ENCODE results near the gene CENPH. TPM values are rescaled to one million over a fixed set of nuclear protein-coding genes. Genes with fewer than 3 reads are reported as not detected.
"Not testable (repeated sequence)": the region's sequence is repeated elsewhere in the genome, so short reads cannot be mapped to it uniquely, and the experiment has no call there.

CENPH gene
- 11.4 TPM for total RNA-seq
- 10 to 100 TPM; 11.6 to 16.2 (median 13.1) TPM for polyA plus RNA-seq (ENCODE audit: insufficient read depth in 1 of 8, insufficient read length in 8 of 8, low replicate concordance in 1 of 8)
- long read RNA-seq, donor 1, partial matches to known transcripts, result 0 of 2 reads
- long read RNA-seq, donor 1, other reads (novel, unspliced or antisense), result 0 of 2 reads
- long read RNA-seq, donor 2, partial matches to known transcripts, result 0 of 1 reads
- long read RNA-seq, donor 2, other reads (novel, unspliced or antisense), result 0 of 1 reads
- long read RNA-seq, donor 3, transcript CENPH-201 (9 exons, 1,389 nt), result major isoform, 8 of 8 reads
- long read RNA-seq, donor 3, partial matches to known transcripts, result 0 of 8 reads
- long read RNA-seq, donor 3, other reads (novel, unspliced or antisense), result 0 of 8 reads
- long read RNA-seq, donor 4, partial matches to known transcripts, result 0 of 1 reads
- long read RNA-seq, donor 4, other reads (novel, unspliced or antisense), result 0 of 1 reads
- long read RNA-seq, donor 5, transcript CENPH-201 (9 exons, 1,389 nt), result major isoform, 16 of 17 reads
- long read RNA-seq, donor 5, partial matches to known transcripts, result 0 of 17 reads
- long read RNA-seq, donor 5, other reads (novel, unspliced or antisense), result 0 of 17 reads
- long read RNA-seq, donor 6, partial matches to known transcripts, result 0 of 4 reads
- long read RNA-seq, donor 6, other reads (novel, unspliced or antisense), result 0 of 4 reads
- long read RNA-seq, donor 7, transcript CENPH-201 (9 exons, 1,389 nt), result major isoform, 8 of 9 reads
- long read RNA-seq, donor 7, partial matches to known transcripts, result 0 of 9 reads
- long read RNA-seq, donor 7, other reads (novel, unspliced or antisense), result 0 of 9 reads
- long read RNA-seq, donor 8, partial matches to known transcripts, result 0 of 2 reads
- long read RNA-seq, donor 8, other reads (novel, unspliced or antisense), result 0 of 2 reads
- long read RNA-seq, donor 9, transcript CENPH-201 (9 exons, 1,389 nt), result major isoform, 6 of 6 reads
- long read RNA-seq, donor 9, partial matches to known transcripts, result 0 of 6 reads
- long read RNA-seq, donor 9, other reads (novel, unspliced or antisense), result 0 of 6 reads
- long read RNA-seq, donor 10, transcript CENPH-201 (9 exons, 1,389 nt), result major isoform, 7 of 7 reads
- long read RNA-seq, donor 10, partial matches to known transcripts, result 0 of 7 reads
- long read RNA-seq, donor 10, other reads (novel, unspliced or antisense), result 0 of 7 reads
- long read RNA-seq, donor 11, transcript CENPH-201 (9 exons, 1,389 nt), result major isoform, 9 of 9 reads
- long read RNA-seq, donor 11, partial matches to known transcripts, result 0 of 9 reads
- long read RNA-seq, donor 11, other reads (novel, unspliced or antisense), result 0 of 9 reads

- under 1% methylated on average over 47 of the region's 55 CpGs for WGBS (ENCODE audit: insufficient coverage)
- peak; percentile 97 for DNase-seq
- Histone ChIP-seq H3K27me3 (ENCODE audit: control insufficient read depth, insufficient read depth, low read length) (no peaks in the 10 kb centered on the region), H3K9me3 (replicated peaks; ENCODE audit: control insufficient read depth, low read depth, low read length) (no peaks in the 10 kb centered on the region), H3K27ac (ENCODE audit: low read length) (peak within 1 kb of the TSS; percentile 97), H3K4me3 (ENCODE audit: low read length) (peak within 1 kb of the TSS; percentile 84), H3K4me1 (ENCODE audit: control insufficient read depth, insufficient read depth, low read length) (peaks cover 11% of the 10 kb centered on the region), H3K36me3 (ENCODE audit: control insufficient read depth, insufficient read depth, low read length) (peaks cover 2% of the 10 kb centered on the region)
These were observed at the start of gene CENPH for GRCh38 chr5:69189162-69190086. Gene CENPH, plus strand, starts transcription at chr5:69189583. Its CDS starts 52 bp downstream, at chr5:69189635.

GRCh38 chr5:69140239-69140638 is 49.1 kb upstream of the CENPH start:
- H3K4me3 ChIP-seq (ENCODE audit: low read length); H3K36me3 ChIP-seq (ENCODE audit: control insufficient read depth, insufficient read depth, low read length); H3K27ac ChIP-seq (ENCODE audit: low read length); DNase-seq; H3K4me1 ChIP-seq (ENCODE audit: control insufficient read depth, insufficient read depth, low read length); H3K9me3 ChIP-seq (replicated peaks; ENCODE audit: control insufficient read depth, low read depth, low read length); H3K27me3 ChIP-seq (ENCODE audit: control insufficient read depth, insufficient read depth, low read length): not testable (repeated sequence)
- 89% methylated on average over 2 of the region's 4 CpGs for WGBS (ENCODE audit: insufficient coverage)

- Histone ChIP-seq H3K9me3 (replicated peaks; ENCODE audit: control insufficient read depth, low read depth, low read length) (no peaks in the 10 kb centered on the region), H3K27ac (ENCODE audit: low read length) (no peak overlapping the region), H3K4me1 (ENCODE audit: control insufficient read depth, insufficient read depth, low read length) (no peaks in the 10 kb centered on the region), H3K36me3 (ENCODE audit: control insufficient read depth, insufficient read depth, low read length) (no peaks in the 10 kb centered on the region), H3K27me3 (ENCODE audit: control insufficient read depth, insufficient read depth, low read length) (no peaks in the 10 kb centered on the region), H3K4me3 (ENCODE audit: low read length) (no peak overlapping the region)
- DNase-seq, result no peak
- WGBS (ENCODE audit: insufficient coverage), result no CpG with 5 or more reads among the region's 1 CpG
These were observed 48.6 kb upstream of the CENPH start for GRCh38 chr5:69140827-69141226.

GRCh38 chr5:69148576-69148975 is 40.8 kb upstream of the CENPH start:
- H3K27me3 ChIP-seq (ENCODE audit: control insufficient read depth, insufficient read depth, low read length); H3K4me1 ChIP-seq (ENCODE audit: control insufficient read depth, insufficient read depth, low read length); H3K36me3 ChIP-seq (ENCODE audit: control insufficient read depth, insufficient read depth, low read length); H3K27ac ChIP-seq (ENCODE audit: low read length); DNase-seq; H3K4me3 ChIP-seq (ENCODE audit: low read length); H3K9me3 ChIP-seq (replicated peaks; ENCODE audit: control insufficient read depth, low read depth, low read length): not testable (repeated sequence)
- WGBS (ENCODE audit: insufficient coverage), result 93% methylated on average over 5 of the region's 7 CpGs

- H3K36me3 ChIP-seq (ENCODE audit: control insufficient read depth, insufficient read depth, low read length), result no peaks in the 10 kb centered on the region
- WGBS (ENCODE audit: insufficient coverage), result 84% methylated on average over 2 of the region's 2 CpGs
These were observed 40.3 kb upstream of the CENPH start for GRCh38 chr5:69148981-69149675.

GRCh38 chr5:69149676-69150010 is 39.7 kb upstream of the CENPH start:
- WGBS (ENCODE audit: insufficient coverage), result 91% methylated on average over 4 of the region's 5 CpGs
- no peaks in the 10 kb centered on the region for H3K9me3 ChIP-seq (replicated peaks; ENCODE audit: control insufficient read depth, low read depth, low read length)

More at GRCh38 chr5:69148981-69149675, 40.3 kb upstream of the CENPH start:
- no peaks in the 10 kb centered on the region for H3K27me3 ChIP-seq (ENCODE audit: control insufficient read depth, insufficient read depth, low read length)
- no peak overlapping the region for H3K27ac ChIP-seq (ENCODE audit: low read length)
- H3K4me3 ChIP-seq (ENCODE audit: low read length), result no peak overlapping the region
- H3K9me3 ChIP-seq (replicated peaks; ENCODE audit: control insufficient read depth, low read depth, low read length), result no peaks in the 10 kb centered on the region
- H3K4me1 ChIP-seq (ENCODE audit: control insufficient read depth, insufficient read depth, low read length), result no peaks in the 10 kb centered on the region
- no peak for DNase-seq

GRCh38 chr5:69152731-69153130 is 36.7 kb upstream of the CENPH start:
- Histone ChIP-seq H3K4me1 (ENCODE audit: control insufficient read depth, insufficient read depth, low read length) (no peaks in the 10 kb centered on the region), H3K27ac (ENCODE audit: low read length) (no peak overlapping the region), H3K9me3 (replicated peaks; ENCODE audit: control insufficient read depth, low read depth, low read length) (no peaks in the 10 kb centered on the region), H3K36me3 (ENCODE audit: control insufficient read depth, insufficient read depth, low read length) (no peaks in the 10 kb centered on the region), H3K4me3 (ENCODE audit: low read length) (no peak overlapping the region), H3K27me3 (ENCODE audit: control insufficient read depth, insufficient read depth, low read length) (no peaks in the 10 kb centered on the region)
- no peak for DNase-seq
- WGBS (ENCODE audit: insufficient coverage), result 90% methylated on average over 3 of the region's 3 CpGs

More at GRCh38 chr5:69149676-69150010, 39.7 kb upstream of the CENPH start:
- Histone ChIP-seq H3K4me3 (ENCODE audit: low read length) (no peak overlapping the region), H3K36me3 (ENCODE audit: control insufficient read depth, insufficient read depth, low read length) (no peaks in the 10 kb centered on the region), H3K27ac (ENCODE audit: low read length) (no peak overlapping the region), H3K27me3 (ENCODE audit: control insufficient read depth, insufficient read depth, low read length) (no peaks in the 10 kb centered on the region), H3K4me1 (ENCODE audit: control insufficient read depth, insufficient read depth, low read length) (no peaks in the 10 kb centered on the region)
- no peak for DNase-seq

GRCh38 chr5:69156456-69156855 is 32.9 kb upstream of the CENPH start:
- H3K4me3 ChIP-seq (ENCODE audit: low read length), result no peak overlapping the region
- no peaks in the 10 kb centered on the region for H3K27me3 ChIP-seq (ENCODE audit: control insufficient read depth, insufficient read depth, low read length)
- H3K36me3 ChIP-seq (ENCODE audit: control insufficient read depth, insufficient read depth, low read length), result no peaks in the 10 kb centered on the region
- H3K9me3 ChIP-seq (replicated peaks; ENCODE audit: control insufficient read depth, low read depth, low read length), result no peaks in the 10 kb centered on the region
- H3K27ac ChIP-seq (ENCODE audit: low read length), result no peak overlapping the region
- no peaks in the 10 kb centered on the region for H3K4me1 ChIP-seq (ENCODE audit: control insufficient read depth, insufficient read depth, low read length)
- WGBS (ENCODE audit: insufficient coverage), result 90% methylated on average over 3 of the region's 11 CpGs
- no peak for DNase-seq

GRCh38 chr5:69158039-69158438 is 31.3 kb upstream of the CENPH start:
- Histone ChIP-seq H3K27ac (ENCODE audit: low read length) (no peak overlapping the region), H3K4me1 (ENCODE audit: control insufficient read depth, insufficient read depth, low read length) (no peaks in the 10 kb centered on the region), H3K36me3 (ENCODE audit: control insufficient read depth, insufficient read depth, low read length) (no peaks in the 10 kb centered on the region), H3K27me3 (ENCODE audit: control insufficient read depth, insufficient read depth, low read length) (no peaks in the 10 kb centered on the region), H3K4me3 (ENCODE audit: low read length) (no peak overlapping the region), H3K9me3 (replicated peaks; ENCODE audit: control insufficient read depth, low read depth, low read length) (no peaks in the 10 kb centered on the region)
- no peak for DNase-seq
- WGBS (ENCODE audit: insufficient coverage), result no CpG with 5 or more reads among the region's 3 CpGs

Data from muscle of leg (tissue), 16 donors.